ENCODE results near the gene AURKAIP1. TPM values are rescaled to one million over a fixed set of nuclear protein-coding genes. Genes with fewer than 3 reads are reported as not detected.

AURKAIP1 gene
- total and polyA plus RNA-seq, 2 of the 13 experiments (the other 11 are each of a cell fraction or from before 2014, with no cell fraction given) = 69.5 to 175 TPM

- TF ChIP-seq FOXK1 (CRISPR knock-in tag; IDR thresholded peaks at IDR 0.05; ENCODE audit: borderline replicate concordance, low read depth) (no peak), ISL2 (CRISPR knock-in tag; IDR thresholded peaks at IDR 0.05) (no peak), MXD4 (CRISPR knock-in tag; IDR thresholded peaks at IDR 0.05) (peak; percentile 46; the same call in 1 of the 2 replicates), ZNF800 (CRISPR knock-in tag; IDR thresholded peaks at IDR 0.05) (0 out of 2 replicates have a peak, but pooled peaks have one; percentile 21), POLR2AphosphoS2 (IDR thresholded peaks at IDR 0.05; ENCODE audit: low read depth, low read length) (no peak), PHF21A (CRISPR knock-in tag; IDR thresholded peaks at IDR 0.05) (peak; percentile 80; the same call in 1 of the 2 replicates), CCDC6 (CRISPR knock-in tag; IDR thresholded peaks at IDR 0.05) (peak; percentile 30; the same call in 1 of the 2 replicates), E2F2 (CRISPR knock-in tag; IDR thresholded peaks at IDR 0.05; ENCODE audit: borderline replicate concordance) (no peak), NFATC3 (CRISPR knock-in tag; IDR thresholded peaks at IDR 0.05) (0 out of 2 replicates have a peak, but pooled peaks have one; percentile 13), HDAC1 (CRISPR knock-in tag; IDR thresholded peaks at IDR 0.05) (peak; percentile 68), SETDB1 (CRISPR knock-in tag; IDR thresholded peaks at IDR 0.05; ENCODE audit: borderline replicate concordance) (no peak), ZMAT3 (CRISPR knock-in tag; conservative IDR thresholded peaks at IDR 0.05) (peak; percentile 79; the same call in 1 of the 2 replicates), HDAC2 (CRISPR knock-in tag; IDR thresholded peaks at IDR 0.05) (peak; percentile 29; the same call in 1 of the 2 replicates), THAP9 (CRISPR knock-in tag; IDR thresholded peaks at IDR 0.05; ENCODE audit: borderline replicate concordance) (peak; percentile 46; the same call in 1 of the 2 replicates), HMGXB3 (CRISPR knock-in tag; IDR thresholded peaks at IDR 0.05; ENCODE audit: borderline replicate concordance) (0 out of 2 replicates have a peak, but pooled peaks have one; percentile 15), ZNF639 (CRISPR knock-in tag; conservative IDR thresholded peaks at IDR 0.05) (no peak; the same call in 1 of the 2 replicates)
Measured at GRCh38 chr1:1347663-1348419, 27.2 kb downstream of the AURKAIP1 start (continued).
